Pancreas (tissue), 10 donors: Measurements from ENCODE around the gene FBLN2. TPM values are rescaled to one million over a fixed set of nuclear protein-coding genes. Genes with fewer than 3 reads are reported as not detected.

ENCODE experiments used
- ATAC-seq, 4 donors: fragments of 200-7000 bp; cut with Tn5 transposase; one replicate each; pipeline versions ENCODE4 v1.8.0 to v1.9.1; 2020; ENCODE audit warnings: mild to moderate bottlenecking in 4 of 4, moderate library complexity in 4 of 4
- DNase-seq, 6 donors: peaks; one replicate each; pipeline ENCODE4 v3.0.0-alpha.2; 2020
- FAIRE-seq: peaks from 2 replicates; lab custom pipeline; 2012; peaks lifted over from hg19 to GRCh38; lab: Jason Lieb, UNC
- H3K27ac ChIP-seq, 4 donors: fragments of 200-600 bp; sonication (generic); 1 replicate in 3 of 4; 2 replicates in 1 of 4; pipeline versions ENCODE4 v1.5.0 to v1.8.0; 2020
- H3K27me3 ChIP-seq, 4 donors: fragments of 200-600 bp; one replicate each; pipeline ENCODE4 v1.8.0; 2021
- H3K36me3 ChIP-seq, 3 donors: fragments of 200-600 bp; sonication (generic) in 1 of 3; one replicate each; pipeline versions ENCODE4 v1.5.0 to v1.8.0; 2020 to 2021
- H3K4me1 ChIP-seq, 3 donors: fragments of 200-600 bp; one replicate each; pipeline ENCODE4 v1.8.0; 2021
- H3K4me3 ChIP-seq, 4 donors: fragments of 200-600 bp; sonication (generic) in 2 of 4; one replicate each; pipeline versions ENCODE4 v1.5.0 to v1.8.0; 2020 to 2021
- H3K9me3 ChIP-seq, 4 donors: fragments of 200-600 bp; one replicate each; pipeline ENCODE4 v1.8.0; 2021
- CTCF ChIP-seq, 4 donors: fragments of 200-600 bp; sonication (generic) in 3 of 4; IDR thresholded peaks; one replicate each; pipeline versions ENCODE4 v1.5.0 to v1.8.0; 2021; ENCODE audit warnings: antibody characterized with exemption in 4 of 4
- WGBS, 2 donors: extraction: QIAGEN DNeasy Blood & Tissue Kit; methylation state at CpG; one replicate each; pipeline ENCODE4 v1.1.7; 2013; 5-methylcytosine and 5-hydroxymethylcytosine counted together
- intact Hi-C, 3 donors: fragments of 100-400 bp; cut with DNase I; formaldehyde crosslinking; loops; one replicate each; pipeline versions ENCODE4 v1.11.1 to v1.14.2; 2022
- polyA plus RNA-seq, 2 donors: library from polyadenylated mRNA; stranded (reverse); fragments of 200-250 nt; gene quantifications; one replicate each; pipeline ENCODE4 v1.2.3, GENCODE V29; 2013
- total RNA-seq, 6 donors: library from RNA; stranded (reverse); fragmentation: NEBNext Ultra II Directional in 4 of 6; extraction: Animal tissue kit (Norgen Biotek cat#: 25700) in 4 of 6; gene quantifications; one replicate each; pipeline versions ENCODE4 v1.2.1 to v1.2.4, GENCODE V29; 2021 to 2023
- donor health status: healthy with polysubstance abuse.
- donor health status: DM: no; HTN: no; CAD: no; lungs with moderate emphysema.
- donor health status: DM: no; HTN: no; CAD: no.
- donor health status: control.
- donor health status: control.
- donor health status: Bipolar disorder and iron deficiency.
- donor health status: DM: yes; HTN: yes; CAD: no.
- donor health status: DM: no; HTN: no; CAD: no.
- donor health status: DM: no; HTN: no; CAD: no.
- donor health status: DM: yes; HTN: yes; CAD: no.

Gene FBLN2
- total and polyA plus RNA-seq, 8 donors, result 2.4 to 21.8 (median 4.2) TPM

- no peak for FAIRE-seq
Observed at GRCh38 chr3:13563321-13563720, 14.4 kb downstream of the FBLN2 start.

GRCh38 chr3:13563911-13564310 lies 15.0 kb downstream of the FBLN2 start:
- Histone ChIP-seq H3K27me3 (no peaks in the 10 kb centered on the region), H3K4me3 (no peak overlapping the region), H3K27ac (no peak overlapping the region), H3K4me1 (no peaks in the 10 kb centered on the region), H3K36me3 (no peaks in the 10 kb centered on the region), H3K9me3 (no peaks in the 10 kb centered on the region)
- no peak for TF ChIP-seq CTCF (IDR thresholded peaks at IDR 0.05)
- DNase-seq (no peak), FAIRE-seq (no peak), ATAC-seq (no peak)
- WGBS, 2 donors, result 82 to 89% methylated on average over 5 of the region's 5 CpGs
- intact Hi-C loops, result no loop called here

More at GRCh38 chr3:13563321-13563720, 14.4 kb downstream of the FBLN2 start:
- Histone ChIP-seq H3K9me3 (no peaks in the 10 kb centered on the region), H3K27ac (no peak overlapping the region), H3K4me1 (no peaks in the 10 kb centered on the region), H3K27me3 (no peaks in the 10 kb centered on the region), H3K36me3 (no peaks in the 10 kb centered on the region), H3K4me3 (no peak overlapping the region)
- ATAC-seq, result no peak
- no peak for DNase-seq
- intact Hi-C loops, result no loop called here
- TF ChIP-seq CTCF (IDR thresholded peaks at IDR 0.05), result no peak
- WGBS, 2 donors, result 82% methylated on average over 10 of the region's 10 CpGs

- intact Hi-C loops, result no loop called here
Observed at GRCh38 chr3:13564751-13565560, 16.0 kb downstream of the FBLN2 start.

GRCh38 chr3:13565581-13566452 lies 16.9 kb downstream of the FBLN2 start:
- no peaks in the 10 kb centered on the region for H3K9me3 ChIP-seq
- H3K4me1 ChIP-seq, result no peaks in the 10 kb centered on the region
- no peak for TF ChIP-seq CTCF (IDR thresholded peaks at IDR 0.05)
- H3K27ac ChIP-seq, result no peak overlapping the region
- no peaks in the 10 kb centered on the region for H3K36me3 ChIP-seq
- H3K27me3 ChIP-seq, result no peaks in the 10 kb centered on the region
- ATAC-seq, result no peak
- 80 to 85% methylated on average over 17 of the region's 17 CpGs for WGBS, 2 donors
- intact Hi-C loops, result no loop called here
- peak in 1 of 6 donors; percentile 39 for DNase-seq
- FAIRE-seq, result no peak
- no peak overlapping the region for H3K4me3 ChIP-seq

More at GRCh38 chr3:13564751-13565560, 16.0 kb downstream of the FBLN2 start:
- TF ChIP-seq CTCF (IDR thresholded peaks at IDR 0.05), result no peak
- Histone ChIP-seq H3K36me3 (no peaks in the 10 kb centered on the region), H3K4me3 (no peak overlapping the region), H3K4me1 (no peaks in the 10 kb centered on the region), H3K27me3 (no peaks in the 10 kb centered on the region), H3K27ac (no peak overlapping the region), H3K9me3 (no peaks in the 10 kb centered on the region)
- FAIRE-seq (no peak), DNase-seq (no peak), ATAC-seq (no peak)
- WGBS, 2 donors, result 87 to 93% methylated on average over 14 of the region's 14 CpGs
